Measurements from ENCODE around the gene DPP6. TPM values are rescaled to one million over a fixed set of nuclear protein-coding genes. Genes with fewer than 3 reads are reported as not detected.

Gene DPP6
- total and polyA plus RNA-seq, 2 of the 8 experiments (the other 6 are each of a cell fraction or from before 2014, with no cell fraction given): 4.7 to 6.8 TPM

GRCh38 chr7:154598864-154599263 lies 546.7 kb downstream of the DPP6 start (continued):
- TF ChIP-seq CHD7 (IDR thresholded peaks at IDR 0.05; ENCODE audit: insufficient replicate concordance, low read length) (no peak), RBBP5 (IDR thresholded peaks at IDR 0.05; ENCODE audit: borderline replicate concordance, low read depth, low read length) (no peak), TBP (IDR thresholded peaks at IDR 0.05; ENCODE audit: low read depth, low read length) (no peak), HDAC2 (IDR thresholded peaks at IDR 0.05; ENCODE audit: borderline replicate concordance in 1 of 2, low read depth in 2 of 2, low read length in 2 of 2) (no peak), POLR2AphosphoS5 (IDR thresholded peaks at IDR 0.05; ENCODE audit: low read depth, low read length) (no peak), MAX (IDR thresholded peaks at IDR 0.05) (no peak), BACH1 (IDR thresholded peaks at IDR 0.05; ENCODE audit: low read length) (no peak), CBX8 (IDR thresholded peaks at IDR 0.05; ENCODE audit: borderline replicate concordance, low read depth, low read length) (no peak), E2F6 (IDR thresholded peaks at IDR 0.05) (no peak), EGR1 (IDR thresholded peaks at IDR 0.05; ENCODE audit: borderline replicate concordance, low read depth, low read length) (no peak)
